ENCODE data around the gene TK2.
"Not testable (repeated sequence)": the region's sequence is repeated elsewhere in the genome, so short reads cannot be mapped to it uniquely, and the experiment has no call there.

The TK2 gene

GRCh38 chr16:66572356-66572755 lies 22.4 kb upstream of the TK2 start:
- DNase-seq, result no peak

- DNase-seq, result peak; percentile 44 to 58
These were observed 20.0 kb upstream of the TK2 start for GRCh38 chr16:66569827-66570405.

GRCh38 chr16:66569131-66569530 lies 19.2 kb upstream of the TK2 start:
- DNase-seq, result no peak

GRCh38 chr16:66568355-66568754 lies 18.4 kb upstream of the TK2 start:
- no peak for DNase-seq

- DNase-seq, result not testable (repeated sequence)
These were observed 17.3 kb upstream of the TK2 start for GRCh38 chr16:66567270-66567669.

GRCh38 chr16:66566051-66566901 lies 16.4 kb upstream of the TK2 start, which contains the start of gene CMTM1:
Gene CMTM1 (plus strand): TSS chr16:66566439. CDS start chr16:66566514, 75 bp downstream.
- DNase-seq, result no peak

- DNase-seq, result no peak
These were observed 13.8 kb upstream of the TK2 start for GRCh38 chr16:66563574-66564334.

- DNase-seq, result no peak
These were observed 13.1 kb upstream of the TK2 start for GRCh38 chr16:66562986-66563385.

- DNase-seq, result no peak
These were observed 12.5 kb upstream of the TK2 start for GRCh38 chr16:66562409-66562808.

GRCh38 chr16:66561381-66562080 lies 11.6 kb upstream of the TK2 start:
- no peak for DNase-seq

GRCh38 chr16:66560107-66560506 lies 10.2 kb upstream of the TK2 start:
- no peak for DNase-seq

- no peak for DNase-seq
These were observed 4.6 kb upstream of the TK2 start for GRCh38 chr16:66554495-66554894.

- no peak for DNase-seq
These were observed 4.1 kb upstream of the TK2 start for GRCh38 chr16:66554021-66554420.

GRCh38 chr16:66553223-66553622 lies 3.3 kb upstream of the TK2 start:
- DNase-seq, result peak; percentile 30 to 46

- DNase-seq, result peak; percentile 95
These were observed 2.6 kb upstream of the TK2 start, which contains the start of gene CKLF for GRCh38 chr16:66552286-66553177. Gene CKLF (plus strand): TSS chr16:66552576. CDS start chr16:66552716, 140 bp downstream.

GRCh38 chr16:66551788-66552285 lies 1.9 kb upstream of the TK2 start:
- no peak for DNase-seq

GRCh38 chr16:66551348-66551759 lies 1.4 kb upstream of the TK2 start:
- DNase-seq, result peak; percentile 68 to 77

- no peak for DNase-seq
These were observed 1.1 kb downstream of the TK2 start for GRCh38 chr16:66548868-66549267.

GRCh38 chr16:66548068-66548467 lies 1.9 kb downstream of the TK2 start:
- no peak for DNase-seq

- DNase-seq, result no peak
These were observed 2.6 kb downstream of the TK2 start for GRCh38 chr16:66547101-66547989.
